ENCODE measurements around the gene LIAS. TPM values are rescaled to one million over a fixed set of nuclear protein-coding genes. Genes with fewer than 3 reads are reported as not detected.
A peak's percentile ranks its signal among the peaks of the same experiment; 100 is the strongest.

The LIAS gene
- total and polyA plus RNA-seq, 2 of the 13 experiments (the other 11 are each of a cell fraction or from before 2014, with no cell fraction given), result 16.0 to 16.6 TPM

GRCh38 chr4:39514888-39515401 is 56.1 kb downstream of the LIAS start (continued):
- TF ChIP-seq ATF3 (CRISPR knock-in tag; IDR thresholded peaks at IDR 0.05), result 0 out of 2 replicates have a peak, but pooled peaks have one; percentile 49
- no peak for TF ChIP-seq ZNF17 (CRISPR knock-in tag; IDR thresholded peaks at IDR 0.05)
- TF ChIP-seq NKX3-1 (CRISPR knock-in tag; IDR thresholded peaks at IDR 0.05), result peak; percentile 90; the same call in 1 of the 2 replicates
- peak; percentile 97 for TF ChIP-seq ZGPAT (CRISPR knock-in tag; IDR thresholded peaks at IDR 0.05)
- peak; percentile 89 for TF ChIP-seq REPIN1 (CRISPR knock-in tag; IDR thresholded peaks at IDR 0.05; ENCODE audit: borderline replicate concordance, low read depth)
- no peak for TF ChIP-seq KDM5A (IDR thresholded peaks at IDR 0.05; ENCODE audit: borderline replicate concordance, low read length)
- peak; percentile 42; the same call in 1 of the 2 replicates for TF ChIP-seq ZBED4 (CRISPR knock-in tag; IDR thresholded peaks at IDR 0.05; ENCODE audit: borderline replicate concordance)
- TF ChIP-seq CHD4 (IDR thresholded peaks at IDR 0.05; ENCODE audit: borderline replicate concordance, low read length), result no peak
- peak; percentile 94 for TF ChIP-seq FOXA1 (IDR thresholded peaks at IDR 0.05)
- TF ChIP-seq FOXA1 (CRISPR knock-in tag; IDR thresholded peaks at IDR 0.05), result peak; percentile 95
- peak; percentile 79 for TF ChIP-seq HHEX (CRISPR knock-in tag; IDR thresholded peaks at IDR 0.05)
- peak in 1 of 2 experiments; percentile 77; a peak in 1 of 4 replicates for TF ChIP-seq HMGXB4 (CRISPR knock-in tag; IDR thresholded peaks at IDR 0.05; ENCODE audit: borderline replicate concordance in 1 of 2, low read depth in 1 of 2)
- TF ChIP-seq FLYWCH1 (CRISPR knock-in tag; IDR thresholded peaks at IDR 0.05), result no peak
- no peak for TF ChIP-seq ZNF83 (CRISPR knock-in tag; IDR thresholded peaks at IDR 0.05; ENCODE audit: borderline replicate concordance)
- TF ChIP-seq HNRNPLL (IDR thresholded peaks at IDR 0.05; ENCODE audit: low read depth, low read length, poor library complexity, severe bottlenecking), result no peak
- TF ChIP-seq CCDC6 (CRISPR knock-in tag; IDR thresholded peaks at IDR 0.05), result no peak
- no peak for TF ChIP-seq GABPA (IDR thresholded peaks at IDR 0.05; ENCODE audit: low read depth, low read length)
- no peak for TF ChIP-seq GABPA (CRISPR knock-in tag; IDR thresholded peaks at IDR 0.05; ENCODE audit: low read depth)
- TF ChIP-seq ZNF264 (CRISPR knock-in tag; IDR thresholded peaks at IDR 0.05), result peak; percentile 94
- TF ChIP-seq ONECUT2 (CRISPR knock-in tag; IDR thresholded peaks at IDR 0.05), result peak; percentile 67; the same call in 1 of the 2 replicates
- TF ChIP-seq NFIB (CRISPR knock-in tag; IDR thresholded peaks at IDR 0.05; ENCODE audit: borderline replicate concordance), result no peak
- TF ChIP-seq KAT8 (CRISPR knock-in tag; IDR thresholded peaks at IDR 0.05), result peak; percentile 73; the same call in 1 of the 2 replicates
- TF ChIP-seq ZNF256 (CRISPR knock-in tag; conservative IDR thresholded peaks at IDR 0.05), result no peak
- TF ChIP-seq PITX1 (CRISPR knock-in tag; IDR thresholded peaks at IDR 0.05), result peak; percentile 99
- no peak for TF ChIP-seq U2AF1 (optimal IDR thresholded peaks at IDR 0.05; ENCODE audit: low read depth, low read length)

Data from HepG2 (cell line).